ENCODE results near the gene HDAC5. TPM values are rescaled to one million over a fixed set of nuclear protein-coding genes. Genes with fewer than 3 reads are reported as not detected.
"Not testable (repeated sequence)": the region's sequence is repeated elsewhere in the genome, so short reads cannot be mapped to it uniquely, and the experiment has no call there.

Gene HDAC5
- total RNA-seq, 3 donors from 2014 or later = 18.9 to 48.3 (median 32.4) TPM

- H3K4me3 ChIP-seq = no peak overlapping the region
- H3K4me1 ChIP-seq (ENCODE audit: low read depth) = peaks cover 7% of the 10 kb centered on the region
- DNase-seq (no peak), ATAC-seq (no peak)
- TF ChIP-seq CTCF (IDR thresholded peaks at IDR 0.05) = no peak
- intact Hi-C loops (cut with DNase I, micrococcal nuclease) = no loop called here
- H3K36me3 ChIP-seq (ENCODE audit: low read depth) = no peaks in the 10 kb centered on the region
- H3K9me3 ChIP-seq = no peaks in the 10 kb centered on the region
Measured at GRCh38 chr17:44134752-44135568, 11.5 kb upstream of the HDAC5 start.

DNA sequence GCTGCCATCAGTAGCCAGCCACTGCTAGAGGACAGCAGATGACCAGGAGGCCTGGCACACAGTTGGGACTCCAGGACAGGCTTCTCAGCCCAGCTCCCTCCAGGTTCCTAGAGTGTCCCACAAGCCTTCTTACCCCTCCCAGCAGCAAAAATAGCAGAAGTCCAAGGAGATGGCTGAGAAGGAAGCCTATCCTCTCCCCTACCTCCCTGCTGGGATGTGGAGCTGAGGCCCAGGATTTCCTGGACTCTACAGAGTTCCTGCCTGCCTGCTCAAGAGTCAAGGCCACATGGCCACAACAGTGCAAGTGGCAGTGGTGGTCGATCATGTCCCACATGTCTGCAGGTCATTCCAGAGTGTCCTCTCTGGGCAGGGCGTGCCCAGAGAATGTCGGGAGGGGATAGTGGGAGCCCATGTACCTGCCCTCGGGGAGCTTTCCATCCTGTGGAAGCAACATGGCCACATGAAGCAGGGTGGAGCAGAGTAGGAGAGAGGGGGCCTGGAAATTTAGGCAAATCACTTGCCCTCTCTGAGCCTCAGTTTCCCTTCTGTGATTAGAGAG lies 10.6 kb upstream of the HDAC5 start:
- no peaks in the 10 kb centered on the region for H3K9me3 ChIP-seq
- TF ChIP-seq CTCF (IDR thresholded peaks at IDR 0.05) = no peak
- ATAC-seq (no peak), DNase-seq (no peak)
- intact Hi-C loops (cut with DNase I, micrococcal nuclease) = no loop called here
- H3K36me3 ChIP-seq (ENCODE audit: low read depth) = no peaks in the 10 kb centered on the region
- no peak overlapping the region for H3K4me3 ChIP-seq
- peaks cover 7% of the 10 kb centered on the region for H3K4me1 ChIP-seq (ENCODE audit: low read depth)

DNA sequence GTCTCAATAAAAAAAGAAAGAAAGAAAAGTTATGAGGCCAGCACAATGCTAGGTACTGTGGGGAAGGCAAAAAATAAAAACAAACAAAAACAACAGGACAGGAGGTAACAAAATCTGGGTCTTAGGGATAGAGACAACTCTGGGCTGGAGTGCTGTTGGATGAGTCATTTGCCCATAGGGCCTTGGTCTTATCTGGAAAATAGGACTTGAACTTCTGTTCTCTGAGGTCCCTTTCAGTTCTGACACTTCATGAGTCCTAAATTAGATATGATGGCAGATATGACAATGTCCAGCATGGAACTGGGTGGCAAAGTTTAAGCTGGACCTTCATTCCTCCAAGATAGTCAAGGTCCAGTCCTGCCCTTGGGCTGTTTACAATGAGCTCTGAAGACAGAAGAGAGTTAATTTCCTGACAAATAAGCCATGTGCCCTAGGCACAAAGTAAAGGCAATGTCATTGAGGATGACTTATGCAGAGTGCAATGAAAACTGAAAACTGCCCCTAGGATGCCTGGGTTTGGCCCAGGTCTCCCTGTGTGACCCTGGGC lies 8.9 kb upstream of the HDAC5 start:
- intact Hi-C loops (cut with DNase I, micrococcal nuclease) = no loop called here
- Histone ChIP-seq H3K36me3 (ENCODE audit: low read depth) (no peaks in the 10 kb centered on the region), H3K4me1 (ENCODE audit: low read depth) (no peaks in the 10 kb centered on the region), H3K9me3 (no peaks in the 10 kb centered on the region), H3K4me3 (no peak overlapping the region)
- TF ChIP-seq CTCF (IDR thresholded peaks at IDR 0.05) = no peak
- no peak for DNase-seq
- ATAC-seq = no peak

GRCh38 chr17:44131372-44131771 lies 7.9 kb upstream of the HDAC5 start:
- ATAC-seq; H3K4me1 ChIP-seq (ENCODE audit: low read depth); H3K9me3 ChIP-seq; H3K36me3 ChIP-seq (ENCODE audit: low read depth); DNase-seq; H3K4me3 ChIP-seq; intact Hi-C loops (cut with DNase I, micrococcal nuclease): not testable (repeated sequence)

DNA sequence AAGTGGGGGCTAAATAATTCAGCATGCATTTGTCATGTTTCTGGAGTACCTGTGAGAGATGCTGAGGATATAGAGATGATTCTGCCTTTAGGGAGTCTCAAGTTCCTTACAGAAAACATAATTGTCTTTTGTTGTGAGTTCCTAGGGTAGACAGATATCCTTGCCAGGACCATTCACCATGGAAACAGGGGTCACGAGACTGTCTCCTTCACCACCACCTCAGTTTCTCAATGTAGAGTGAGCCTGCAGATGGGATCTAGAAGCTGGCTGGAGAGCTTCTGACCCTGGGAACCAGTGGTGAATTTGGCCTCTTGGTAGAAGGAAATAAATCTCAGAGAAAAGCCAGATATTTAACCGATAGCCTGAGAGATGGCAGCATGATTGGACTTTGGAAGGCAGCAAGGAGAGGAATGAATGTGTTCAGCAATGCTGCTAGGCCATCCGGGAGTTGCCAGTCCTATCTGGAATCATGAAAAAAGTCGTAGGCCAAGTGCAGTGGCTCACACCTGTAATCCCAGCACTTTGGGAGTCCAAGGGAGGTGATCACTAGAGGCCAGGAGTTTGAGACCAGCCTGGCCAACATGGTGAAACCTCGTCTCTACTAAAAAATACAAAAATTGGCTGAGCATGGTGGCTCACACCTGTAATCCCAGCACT lies 7.4 kb upstream of the HDAC5 start:
- ATAC-seq (no peak), DNase-seq (no peak)
- Histone ChIP-seq H3K4me1 (ENCODE audit: low read depth) (no peaks in the 10 kb centered on the region), H3K9me3 (no peaks in the 10 kb centered on the region), H3K36me3 (ENCODE audit: low read depth) (no peaks in the 10 kb centered on the region), H3K4me3 (no peak overlapping the region)
- no peak for TF ChIP-seq CTCF (IDR thresholded peaks at IDR 0.05)
- intact Hi-C loops (cut with DNase I, micrococcal nuclease) = no loop called here

- Histone ChIP-seq H3K9me3 (no peaks in the 10 kb centered on the region), H3K4me3 (no peak overlapping the region), H3K36me3 (ENCODE audit: low read depth) (no peaks in the 10 kb centered on the region), H3K4me1 (ENCODE audit: low read depth) (peaks cover 5% of the 10 kb centered on the region)
- no peak for TF ChIP-seq CTCF (IDR thresholded peaks at IDR 0.05)
- ATAC-seq (no peak), DNase-seq (no peak)
- intact Hi-C loops (cut with DNase I, micrococcal nuclease) = no loop called here
Measured at GRCh38 chr17:44128383-44128782, 4.9 kb upstream of the HDAC5 start.
